IMR-90 (cell line): ENCODE results near the gene SLC29A3. TPM values are rescaled to one million over a fixed set of nuclear protein-coding genes. Genes with fewer than 3 reads are reported as not detected.

Experiments used
- ATAC-seq: fragments of 200-7000 bp; cut with Tn5 transposase; 2 replicates; pipeline ENCODE4 v1.9.1; 2020; ENCODE audit warnings: low read depth, mild to moderate bottlenecking, moderate library complexity
- BruUV-seq: library from RNA; stranded (reverse); fragments of 400-500 nt; replicated peaks from 2 replicates; lab custom pipeline; 2021; lab: Mats Ljungman, UMichigan
- CTCF ChIA-PET: fragments of 300-600 bp; formaldehyde crosslinking; extraction: SDS; loops from one replicate; lab custom pipeline; 2021; ENCODE audit warnings: antibody characterized with exemption; lab: Yijun Ruan, JAX
- POLR2A ChIA-PET: fragments of 300-600 bp; sonication (Branson Sonifier 250); formaldehyde crosslinking; loops from one replicate; lab custom pipeline; 2022; ENCODE audit warnings: antibody characterized with exemption; ENCODE audit not compliant: unreplicated experiment; lab: Charles Lee
- DNase-seq: peaks from one replicate; pipeline ENCODE4 v3.0.0; 2013
- H2AFZ ChIP-seq: replicated peaks from 2 replicates; pipeline ENCODE3; 2013; ENCODE audit warnings: low read length, mild to moderate bottlenecking; ENCODE audit not compliant: poor library complexity
- H2AK5ac ChIP-seq: 2 replicates; pipeline ENCODE4 v1.6.1; 2013; ENCODE audit warnings: low read depth, low read length, inconsistent platforms
- H2AK9ac ChIP-seq: replicated peaks from 2 replicates; pipeline ENCODE3; 2013; ENCODE audit warnings: mild to moderate bottlenecking, low read depth, low read length, moderate library complexity; ENCODE audit not compliant: poor library complexity
- H2BK120ac ChIP-seq: 2 replicates; pipeline ENCODE4 v1.6.1; 2013; ENCODE audit warnings: low read depth, low read length, inconsistent platforms
- H2BK15ac ChIP-seq: 3 replicates; pipeline ENCODE4 v1.6.1; 2013; ENCODE audit warnings: low read depth, low read length, inconsistent platforms
- H2BK20ac ChIP-seq: 2 replicates; pipeline ENCODE4 v1.6.1; 2013; ENCODE audit warnings: low read depth, mild to moderate bottlenecking, inconsistent platforms, low read length, moderate library complexity
- H2BK5ac ChIP-seq: 2 replicates; pipeline ENCODE4 v1.6.1; 2013; ENCODE audit warnings: mild to moderate bottlenecking, low read depth, low read length, inconsistent platforms; ENCODE audit not compliant: poor library complexity, severe bottlenecking
- H3K14ac ChIP-seq: replicated peaks from 2 replicates; pipeline ENCODE4 v1.6.1; 2013; ENCODE audit warnings: low read depth, low read length, inconsistent platforms
- H3K18ac ChIP-seq: 2 replicates; pipeline ENCODE4 v1.6.1; 2013; ENCODE audit warnings: low read depth, low read length, control low read depth
- H3K23ac ChIP-seq: 2 replicates; pipeline ENCODE4 v1.6.1; 2013; ENCODE audit warnings: low read depth, low read length, inconsistent platforms
- H3K27ac ChIP-seq: 2 replicates; pipeline ENCODE4 v1.5.1; 2013; ENCODE audit warnings: mild to moderate bottlenecking, control low read depth, low read length; ENCODE audit not compliant: insufficient read depth
- H3K27me3 ChIP-seq: 2 replicates; pipeline ENCODE4 v1.6.1; 2013; ENCODE audit warnings: low read length; ENCODE audit not compliant: control insufficient read depth, insufficient read depth
- H3K36me3 ChIP-seq: 2 replicates; pipeline ENCODE4 v1.6.1; 2013; ENCODE audit warnings: low read length, mixed read lengths; ENCODE audit not compliant: control insufficient read depth, insufficient read depth
- H3K4ac ChIP-seq: 2 replicates; pipeline ENCODE4 v1.6.1; 2013; ENCODE audit warnings: low read depth, low read length, inconsistent platforms
- H3K4me1 ChIP-seq: 2 replicates; pipeline ENCODE4 v1.6.1; 2013; ENCODE audit warnings: low read length, mixed read lengths; ENCODE audit not compliant: control insufficient read depth, insufficient read depth
- H3K4me2 ChIP-seq: 2 replicates; pipeline ENCODE4 v1.6.1; 2013; ENCODE audit warnings: low read depth, mild to moderate bottlenecking, control low read depth, low read length, moderate library complexity
- H3K4me3 ChIP-seq: 2 replicates; pipeline ENCODE4 v1.5.1; 2013; ENCODE audit warnings: low read depth, mild to moderate bottlenecking, control low read depth, low read length, moderate library complexity; ENCODE audit not compliant: insufficient read depth
- H3K56ac ChIP-seq: 2 replicates; pipeline ENCODE4 v1.6.1; 2013; ENCODE audit warnings: low read length, inconsistent platforms; ENCODE audit not compliant: insufficient read depth; ENCODE audit errors: extremely low read depth
- H3K79me1 ChIP-seq, 2 experiments: 2 replicates each; pipeline ENCODE4 v1.6.1; 2013; ENCODE audit warnings: low read length in 2 of 2, inconsistent platforms in 1 of 2, low read depth in 1 of 2
- H3K9ac ChIP-seq: 2 replicates; pipeline ENCODE4 v1.6.1; 2013; ENCODE audit warnings: low read depth, low read length, control low read depth
- H3K9me1 ChIP-seq: 2 replicates; pipeline ENCODE4 v1.6.1; 2013; ENCODE audit warnings: low read length, inconsistent platforms; ENCODE audit not compliant: insufficient read depth
- H3K9me3 ChIP-seq: 2 replicates; pipeline ENCODE4 v1.6.1; 2013; ENCODE audit warnings: low read length; ENCODE audit not compliant: control insufficient read depth, insufficient read depth
- H4K20me1 ChIP-seq: 2 replicates; pipeline ENCODE4 v1.6.1; 2013; ENCODE audit warnings: low read length, inconsistent platforms; ENCODE audit not compliant: insufficient read depth
- H4K5ac ChIP-seq: 2 replicates; pipeline ENCODE4 v1.6.1; 2013; ENCODE audit warnings: mild to moderate bottlenecking, low read depth, low read length, control low read depth
- H4K8ac ChIP-seq, 2 experiments: 2 replicates each; pipeline ENCODE4 v1.6.1; 2013; ENCODE audit warnings: low read depth in 2 of 2, low read length in 2 of 2, control low read depth in 1 of 2, inconsistent platforms in 1 of 2
- H4K91ac ChIP-seq: 2 replicates; pipeline ENCODE4 v1.6.1; 2013; ENCODE audit warnings: low read depth, low read length, inconsistent platforms; ENCODE audit not compliant: insufficient read depth
- CEBPB ChIP-seq: IDR thresholded peaks from 2 replicates; pipeline ENCODE4 v1.6.1; 2012; ENCODE audit warnings: low read depth, low read length, improper control_type of control experiment
- CHD1 ChIP-seq: IDR thresholded peaks from 2 replicates; pipeline ENCODE4 v1.6.1; 2012; ENCODE audit warnings: low read depth, low read length, improper control_type of control experiment
- FOS ChIP-seq: fragments of 150-350 bp; IDR thresholded peaks from 2 replicates; pipeline ENCODE4 v1.6.1; 2016; ENCODE audit warnings: low read depth, low read length
- MAFK ChIP-seq: IDR thresholded peaks from 2 replicates; pipeline ENCODE4 v1.6.1; 2012; ENCODE audit warnings: low read depth, low read length, improper control_type of control experiment
- MAZ ChIP-seq: IDR thresholded peaks from 2 replicates; pipeline ENCODE4 v1.6.1; 2012; ENCODE audit warnings: low read depth, mild to moderate bottlenecking, low read length, improper control_type of control experiment, moderate library complexity, borderline replicate concordance
- MXI1 ChIP-seq: IDR thresholded peaks from 2 replicates; pipeline ENCODE4 v1.6.1; 2012; ENCODE audit warnings: low read depth, mild to moderate bottlenecking, low read length, moderate library complexity, borderline replicate concordance
- NFE2L2 ChIP-seq: fragments of 150-350 bp; IDR thresholded peaks from 2 replicates; pipeline ENCODE4 v1.6.1; 2016; ENCODE audit warnings: low read depth, mild to moderate bottlenecking, low read length
- POLR2A ChIP-seq: IDR thresholded peaks from 2 replicates; pipeline ENCODE4 v1.6.1; 2012; ENCODE audit warnings: mild to moderate bottlenecking, low read depth, low read length
- RAD21 ChIP-seq: IDR thresholded peaks from 2 replicates; pipeline ENCODE4 v1.6.1; 2012; ENCODE audit warnings: low read length, improper control_type of control experiment
- RCOR1 ChIP-seq: IDR thresholded peaks from 2 replicates; pipeline ENCODE4 v1.6.1; 2012; ENCODE audit warnings: mild to moderate bottlenecking, low read length, improper control_type of control experiment; ENCODE audit not compliant: insufficient replicate concordance
- RFX5 ChIP-seq: IDR thresholded peaks from 2 replicates; pipeline ENCODE4 v1.8.0; 2012; ENCODE audit warnings: low read depth, mild to moderate bottlenecking, low read length, moderate library complexity
- SMC3 ChIP-seq: fragments of 150-350 bp; IDR thresholded peaks from 2 replicates; pipeline ENCODE4 v1.6.1; 2016; ENCODE audit warnings: low read depth, mild to moderate bottlenecking, antibody characterized with exemption, low read length, moderate library complexity
- WGBS, 2 experiments: methylation state at CpG; one replicate each; pipeline versions ENCODE4 v1.1.5 to v1.1.7; 2013; ENCODE audit warnings: missing lambda C conversion rate in 2 of 2; ENCODE audit not compliant: insufficient read length in 1 of 2; ENCODE audit errors: extremely low coverage in 2 of 2; 5-methylcytosine and 5-hydroxymethylcytosine counted together
- dilution Hi-C: fragments of 300-500 bp; cut with HindIII; formaldehyde crosslinking; loops from one replicate; pipeline ENCODE4 v1.14.3; 2018; ENCODE audit warnings: low sequenced_read_pairs; ENCODE audit not compliant: unreplicated experiment
- in situ Hi-C: fragments of 300-500 bp; cut with MboI; formaldehyde crosslinking; loops from 3 replicates; pipeline ENCODE4 v1.14.3; 2019; ENCODE audit warnings: low sequenced_read_pairs, inconsistent platforms, mixed read lengths
- intact Hi-C: fragments of 100-400 bp; cut with micrococcal nuclease; formaldehyde crosslinking; loops from 2 replicates; pipeline ENCODE4 v1.10.0; 2022
- polyA plus RNA-seq, 3 experiments: library from polyadenylated mRNA; depleted of rRNA; stranded (reverse); fragments of >200 nt; gene quantifications; 2 replicates each; pipeline ENCODE4 v1.2.3, GENCODE V29; 2012; ENCODE audit warnings: low replicate concordance in 1 of 3
- total RNA-seq: library from RNA; depleted of rRNA; stranded (reverse); fragments of >200 nt; gene quantifications from 2 replicates; pipeline ENCODE4 v1.2.3, GENCODE V29; 2012
- TF ChIP-seq, protein P1 (sequence below): conservative IDR thresholded peaks from 2 replicates; pipeline ENCODE4 v1.5.1; 2012; ENCODE audit warnings: mild to moderate bottlenecking, low read depth, low read length, improper control_type of control experiment

The SLC29A3 gene
- total and polyA plus RNA-seq, 2 of the 4 experiments (the other 2 are of a cell fraction) = 0.72 to 3.0 TPM

DNA sequence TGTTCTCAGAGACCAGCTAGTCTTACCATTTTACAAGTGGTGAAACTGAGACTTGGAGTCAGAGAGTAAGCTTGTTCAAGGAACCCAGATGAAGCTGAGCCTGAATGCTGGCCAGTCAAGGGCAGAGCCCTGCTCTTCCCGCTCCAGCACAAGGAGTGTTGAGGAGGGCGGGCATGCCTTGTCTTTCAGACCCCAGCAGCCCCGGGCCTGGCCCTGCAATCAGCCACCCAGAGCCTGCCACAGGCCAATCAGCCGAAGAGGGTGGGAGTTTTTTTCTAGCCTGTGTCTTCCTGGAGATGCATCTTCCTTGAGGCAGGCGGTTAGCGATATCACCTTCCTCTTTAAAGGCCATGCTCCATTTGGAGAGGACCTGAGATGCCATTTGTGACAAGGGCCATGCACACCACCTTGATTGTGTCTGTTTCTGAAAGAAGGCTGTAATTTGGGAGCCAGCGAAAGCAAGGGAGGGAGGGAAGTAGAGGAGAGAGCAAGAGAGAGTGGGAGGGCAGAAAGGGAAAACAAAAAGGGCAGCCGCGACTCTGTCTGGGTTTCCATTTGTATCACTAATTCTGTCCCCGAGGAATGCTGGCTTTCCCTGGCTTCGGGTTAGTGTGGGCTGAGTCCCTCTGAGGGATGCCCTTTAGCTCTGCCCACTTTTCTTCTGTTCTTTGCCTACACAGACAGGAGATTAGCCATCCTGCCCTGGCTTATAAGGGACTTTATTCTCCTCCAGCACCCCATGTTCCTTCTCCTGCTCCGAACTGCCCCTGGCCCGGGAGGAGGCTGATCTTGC is 85.6 kb downstream of the SLC29A3 start:
- H4K20me1 ChIP-seq = no peaks in the 10 kb centered on the region
- H2AFZ ChIP-seq = no peak overlapping the region
- no peak overlapping the region for H3K9ac ChIP-seq
- no peak overlapping the region for H2BK15ac ChIP-seq
- no peak overlapping the region for H2AK5ac ChIP-seq
- no peak overlapping the region for H2AK9ac ChIP-seq
- H3K4me2 ChIP-seq = no peak overlapping the region
- H3K23ac ChIP-seq = no peak overlapping the region
- H3K4ac ChIP-seq = no peak overlapping the region
- H4K5ac ChIP-seq = no peak overlapping the region
- H2BK20ac ChIP-seq = no peak overlapping the region
- no peak for ATAC-seq
- ChIA-PET CTCF (no interaction called here), POLR2A (no interaction called here)
- H2BK120ac ChIP-seq = no peak overlapping the region
- in situ Hi-C loops = no loop called here
- no peak for DNase-seq
- H3K9me1 ChIP-seq = no peaks in the 10 kb centered on the region; the same call in 1 of the 2 replicates
- H4K91ac ChIP-seq = no peak overlapping the region
- no peak overlapping the region for H3K18ac ChIP-seq
- H4K8ac ChIP-seq = no peak overlapping the region
- BruUV-seq = no TSS peak
- no peak overlapping the region for H3K4me3 ChIP-seq
- H3K36me3 ChIP-seq = no peaks in the 10 kb centered on the region
- dilution Hi-C loops = no loop called here
- WGBS, 2 experiments = 40% methylated on average over 1 of the region's 13 CpGs; no CpG with 5 or more reads in 1 of the 2 experiments
- no peak overlapping the region for H3K27ac ChIP-seq
- no peak overlapping the region for H3K14ac ChIP-seq
- intact Hi-C loops = no loop called here
- TF ChIP-seq CHD1 (no peak), RCOR1 (no peak), CEBPB (no peak), FOS (no peak), RFX5 (no peak), POLR2A (no peak), MAFK (no peak), MXI1 (no peak), SMC3 (no peak), RAD21 (no peak), MAZ (no peak), NFE2L2 (no peak)
- TF ChIP-seq, protein P1, sequence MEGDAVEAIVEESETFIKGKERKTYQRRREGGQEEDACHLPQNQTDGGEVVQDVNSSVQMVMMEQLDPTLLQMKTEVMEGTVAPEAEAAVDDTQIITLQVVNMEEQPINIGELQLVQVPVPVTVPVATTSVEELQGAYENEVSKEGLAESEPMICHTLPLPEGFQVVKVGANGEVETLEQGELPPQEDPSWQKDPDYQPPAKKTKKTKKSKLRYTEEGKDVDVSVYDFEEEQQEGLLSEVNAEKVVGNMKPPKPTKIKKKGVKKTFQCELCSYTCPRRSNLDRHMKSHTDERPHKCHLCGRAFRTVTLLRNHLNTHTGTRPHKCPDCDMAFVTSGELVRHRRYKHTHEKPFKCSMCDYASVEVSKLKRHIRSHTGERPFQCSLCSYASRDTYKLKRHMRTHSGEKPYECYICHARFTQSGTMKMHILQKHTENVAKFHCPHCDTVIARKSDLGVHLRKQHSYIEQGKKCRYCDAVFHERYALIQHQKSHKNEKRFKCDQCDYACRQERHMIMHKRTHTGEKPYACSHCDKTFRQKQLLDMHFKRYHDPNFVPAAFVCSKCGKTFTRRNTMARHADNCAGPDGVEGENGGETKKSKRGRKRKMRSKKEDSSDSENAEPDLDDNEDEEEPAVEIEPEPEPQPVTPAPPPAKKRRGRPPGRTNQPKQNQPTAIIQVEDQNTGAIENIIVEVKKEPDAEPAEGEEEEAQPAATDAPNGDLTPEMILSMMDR = no peak
- H2BK5ac ChIP-seq = no peak overlapping the region
- H3K79me1 ChIP-seq = no peaks in the 10 kb centered on the region
- peaks cover 53% of the 10 kb centered on the region for H3K27me3 ChIP-seq
- H3K56ac ChIP-seq = no peak overlapping the region
- no peaks in the 10 kb centered on the region for H3K4me1 ChIP-seq
- no peaks in the 10 kb centered on the region for H3K9me3 ChIP-seq
